H1 (cell line): ENCODE results near the gene OR3A2. TPM values are rescaled to one million over a fixed set of nuclear protein-coding genes. Genes with fewer than 3 reads are reported as not detected.

Experiments used
- CTCF ChIA-PET: fragments of 300-600 bp; sonication (Branson Sonifier 250); formaldehyde crosslinking; loops from one replicate; lab custom pipeline; 2021; ENCODE audit not compliant: partially characterized antibody; lab: Charles Lee
- POLR2A ChIA-PET: fragments of 300-600 bp; sonication (Branson Sonifier 250); formaldehyde crosslinking; loops from one replicate; lab custom pipeline; 2021; ENCODE audit warnings: inconsistent platforms; ENCODE audit not compliant: partially characterized antibody; lab: Charles Lee
- DNase-seq, 2 experiments: peaks; one replicate each; pipeline versions ENCODE4 v3.0.0 to v3.0.0-alpha.2; 2010 to 2022; ENCODE audit warnings: low spot score in 2 of 2, low read depth in 1 of 2, mixed read lengths in 1 of 2
- FAIRE-seq: peaks from 2 replicates; lab custom pipeline; 2011; peaks lifted over from hg19 to GRCh38; lab: Jason Lieb, UNC
- H2AFZ ChIP-seq: 2 replicates; pipeline ENCODE4 v1.8.1; 2012; ENCODE audit warnings: low read length, inconsistent platforms
- H2AK5ac ChIP-seq: 2 replicates; pipeline ENCODE4 v1.6.1; 2013; ENCODE audit warnings: low read depth, low read length
- H2BK120ac ChIP-seq: replicated peaks from 2 replicates; pipeline ENCODE3; 2013; ENCODE audit warnings: low read depth, low read length, inconsistent platforms
- H2BK12ac ChIP-seq: 2 replicates; pipeline ENCODE4 v1.6.1; 2013; ENCODE audit warnings: low read depth, low read length
- H2BK15ac ChIP-seq: 2 replicates; pipeline ENCODE4 v1.6.1; 2013; ENCODE audit warnings: low read length
- H2BK20ac ChIP-seq: 2 replicates; pipeline ENCODE4 v1.6.1; 2013; ENCODE audit warnings: low read length
- H2BK5ac ChIP-seq: 2 replicates; pipeline ENCODE4 v1.6.1; 2013; ENCODE audit warnings: low read depth, low read length
- H3K14ac ChIP-seq: 2 replicates; pipeline ENCODE4 v1.6.1; 2013; ENCODE audit warnings: inconsistent platforms; ENCODE audit not compliant: insufficient read length
- H3K18ac ChIP-seq: 2 replicates; pipeline ENCODE4 v1.6.1; 2013; ENCODE audit warnings: low read length; ENCODE audit errors: extremely low read depth
- H3K23ac ChIP-seq: 2 replicates; pipeline ENCODE4 v1.6.1; 2013; ENCODE audit warnings: inconsistent platforms; ENCODE audit not compliant: insufficient read length
- H3K23me2 ChIP-seq: 2 replicates; pipeline ENCODE4 v1.6.1; 2013; ENCODE audit warnings: low read depth, low read length
- H3K27ac ChIP-seq: 2 replicates; pipeline ENCODE4 v1.6.1; 2011; ENCODE audit warnings: low read depth, low read length, inconsistent platforms
- H3K27me3 ChIP-seq, 4 experiments: replicated peaks in 1 of 4; 1 replicate in 1 of 4; 2 replicates in 3 of 4; pipeline versions ENCODE4 v1.6.1 to v1.8.1; 2011 to 2013; ENCODE audit warnings: low read length in 3 of 4, mild to moderate bottlenecking in 3 of 4, inconsistent platforms in 2 of 4, mixed read lengths in 2 of 4, moderate library complexity in 1 of 4; ENCODE audit not compliant: control insufficient read depth in 3 of 4, insufficient read depth in 3 of 4; ENCODE audit errors: extremely low read depth in 1 of 4
- H3K36me3 ChIP-seq, 4 experiments: 2 replicates each; pipeline versions ENCODE4 v1.6.1 to v1.8.1; 2011 to 2013; ENCODE audit warnings: mild to moderate bottlenecking in 4 of 4, low read length in 3 of 4, moderate library complexity in 2 of 4, control low read depth in 1 of 4, inconsistent platforms in 1 of 4; ENCODE audit not compliant: insufficient read depth in 4 of 4, control insufficient read depth in 2 of 4
- H3K4ac ChIP-seq: replicated peaks from 2 replicates; pipeline ENCODE3; 2013; ENCODE audit warnings: low read length, low read depth, mixed read lengths, inconsistent platforms; ENCODE audit not compliant: insufficient read length
- H3K4me1 ChIP-seq, 4 experiments: replicated peaks in 1 of 4; 1 replicate in 1 of 4; 2 replicates in 3 of 4; pipeline versions ENCODE4 v1.6.1 to v1.8.1; 2011 to 2013; ENCODE audit warnings: low read length in 3 of 4, inconsistent platforms in 2 of 4, mixed read lengths in 1 of 4; ENCODE audit not compliant: insufficient read depth in 4 of 4, control insufficient read depth in 3 of 4
- H3K4me2 ChIP-seq, 2 experiments: 2 replicates each; pipeline versions ENCODE4 v1.6.1 to v1.8.1; 2011 to 2013; ENCODE audit warnings: low read depth in 2 of 2, low read length in 2 of 2, control low read depth in 1 of 2, inconsistent platforms in 1 of 2, mild to moderate bottlenecking in 1 of 2; ENCODE audit not compliant: insufficient read depth in 1 of 2
- H3K4me3 ChIP-seq, 4 experiments: fragments of 200-600, 300-600 bp in 1 of 4; sonication (generic), shearing (Covaris generic), sonication (Bioruptor Twin) in 1 of 4; 2 replicates each; pipeline versions ENCODE4 v1.5.1 to v1.8.1; 2011 to 2016; ENCODE audit warnings: low read length in 4 of 4, low read depth in 3 of 4, control low read depth in 2 of 4, inconsistent platforms in 2 of 4, mild to moderate bottlenecking in 2 of 4, mixed read lengths in 1 of 4, moderate library complexity in 1 of 4; ENCODE audit not compliant: insufficient read depth in 2 of 4; ENCODE audit errors: extremely low read depth in 1 of 4
- H3K56ac ChIP-seq: replicated peaks from 2 replicates; pipeline ENCODE3; 2013; ENCODE audit warnings: low read depth, mild to moderate bottlenecking, mixed read lengths, low read length, inconsistent platforms; ENCODE audit not compliant: insufficient read length
- H3K79me1 ChIP-seq: 2 replicates; pipeline ENCODE4 v1.6.1; 2013; ENCODE audit warnings: low read depth, low read length, control low read depth
- H3K79me2 ChIP-seq, 2 experiments: 2 replicates each; pipeline versions ENCODE4 v1.6.1 to v1.8.1; 2012 to 2013; ENCODE audit warnings: low read length in 2 of 2, mild to moderate bottlenecking in 2 of 2, inconsistent platforms in 1 of 2; ENCODE audit not compliant: insufficient read depth in 2 of 2, control insufficient read depth in 1 of 2
- H3K9ac ChIP-seq, 4 experiments: replicated peaks in 1 of 4; 1 replicate in 1 of 4; 2 replicates in 3 of 4; pipeline versions ENCODE4 v1.6.1 to v1.8.1; 2011 to 2013; ENCODE audit warnings: low read depth in 3 of 4, low read length in 3 of 4, control low read depth in 2 of 4, mild to moderate bottlenecking in 2 of 4, moderate library complexity in 2 of 4, inconsistent platforms in 1 of 4; ENCODE audit errors: extremely low read depth in 1 of 4
- H3K9me3 ChIP-seq, 2 experiments: 2 replicates each; pipeline versions ENCODE4 v1.6.1 to v1.8.1; 2012 to 2013; ENCODE audit warnings: mild to moderate bottlenecking in 2 of 2, moderate library complexity in 2 of 2, control low read depth in 1 of 2, inconsistent platforms in 1 of 2, low read depth in 1 of 2, low read length in 1 of 2, mixed read lengths in 1 of 2; ENCODE audit not compliant: insufficient read depth in 2 of 2
- H4K20me1 ChIP-seq, 2 experiments: replicated peaks in 1 of 2; 2 replicates each; pipeline versions ENCODE3 to v1.8.1; 2011 to 2013; ENCODE audit warnings: inconsistent platforms in 2 of 2, low read length in 2 of 2, mild to moderate bottlenecking in 1 of 2; ENCODE audit not compliant: insufficient read depth in 2 of 2, control insufficient read depth in 1 of 2
- H4K5ac ChIP-seq: 2 replicates; pipeline ENCODE4 v1.6.1; 2013; ENCODE audit warnings: low read length, low read depth, mixed read lengths, inconsistent platforms; ENCODE audit not compliant: insufficient read length
- H4K8ac ChIP-seq: 2 replicates; pipeline ENCODE4 v1.8.0; 2013; ENCODE audit warnings: mild to moderate bottlenecking, moderate library complexity, low read length, inconsistent platforms; ENCODE audit not compliant: insufficient read depth; ENCODE audit errors: extremely low read depth
- H4K91ac ChIP-seq: replicated peaks from 2 replicates; pipeline ENCODE3; 2013; ENCODE audit warnings: low read length, mixed read lengths, inconsistent platforms; ENCODE audit not compliant: insufficient read length
- CTCF ChIP-seq, 3 experiments: IDR thresholded peaks; 1 replicate in 2 of 3; 2 replicates in 1 of 3; pipeline versions ENCODE4 v1.5.1 to v1.6.1; 2011; ENCODE audit warnings: low read length in 3 of 3, mild to moderate bottlenecking in 3 of 3, inconsistent platforms in 2 of 3, low read depth in 1 of 3, moderate library complexity in 1 of 3; ENCODE audit not compliant: insufficient read depth in 1 of 3; ENCODE audit errors: control extremely low read depth in 1 of 3
- MAX ChIP-seq: IDR thresholded peaks from 2 replicates; pipeline ENCODE4 v1.6.1; 2012; ENCODE audit warnings: inconsistent platforms
- PHF8 ChIP-seq: fragments of 200-600 bp; sonication (generic); conservative IDR thresholded peaks from 2 replicates; pipeline ENCODE4 v1.7.1; 2012; ENCODE audit warnings: low read depth, mild to moderate bottlenecking, inconsistent platforms, low read length, moderate library complexity
- POLR2AphosphoS5 ChIP-seq: IDR thresholded peaks from 2 replicates; pipeline ENCODE4 v1.6.1; 2011; ENCODE audit warnings: low read depth, low read length
- SIRT6 ChIP-seq: IDR thresholded peaks from one replicate; pipeline ENCODE4 v1.7.1; 2012; ENCODE audit warnings: low read length, inconsistent platforms
- YY1 ChIP-seq: IDR thresholded peaks from 2 replicates; pipeline ENCODE4 v1.6.1; 2011; ENCODE audit warnings: low read depth, mild to moderate bottlenecking, low read length
- WGBS, 2 experiments: shearing (Covaris generic) in 1 of 2; methylation state at CpG; one replicate each; pipeline versions ENCODE4 v1.1.6 to v1.1.7; 2013 to 2015; ENCODE audit warnings: low lambda C conversion rate in 2 of 2, mixed read lengths in 2 of 2, inconsistent platforms in 1 of 2, low coverage in 1 of 2, missing lambda C conversion rate in 1 of 2; ENCODE audit not compliant: insufficient replicate concordance in 2 of 2, insufficient coverage in 1 of 2, insufficient read length in 1 of 2; ENCODE audit errors: extremely low coverage in 1 of 2, missing lambda C conversion rate in 1 of 2; 5-methylcytosine and 5-hydroxymethylcytosine counted together
- polyA plus RNA-seq, 7 experiments: library from polyadenylated mRNA; depleted of rRNA in 3 of 7; stranded (reverse) in 5 of 7; unstranded in 2 of 7; fragments of >200 nt in 5 of 7; fragments of 200-250 nt in 2 of 7; gene quantifications; 1 replicate in 5 of 7; 2 replicates in 1 of 7; 4 replicates in 1 of 7; pipeline versions ENCODE4 v1.2.1 to v1.2.3, GENCODE V29; 2011 to 2013; ENCODE audit warnings: missing spikeins in 2 of 7, mixed read lengths in 2 of 7
- total RNA-seq: library from RNA; stranded (reverse); fragmentation: NEBNext Ultra II Directional; extraction: Animal tissue kit (Norgen Biotek cat#: 25700); gene quantifications from 2 replicates; pipeline ENCODE4 v1.2.1, GENCODE V29; 2021

OR3A2 gene
- total and polyA plus RNA-seq, 2 of the 8 experiments (the other 6 are each of a cell fraction or from before 2014, with no cell fraction given), result not detected

GRCh38 chr17:3298260-3298659 is 87.8 kb downstream of the OR3A2 start, which contains the start of gene OR3A1:
OR3A1 (minus strand) TSS chr17:3298360; CDS start chr17:3292582, 5,778 bp downstream.
- Histone ChIP-seq H3K18ac (no peak within 1 kb of the TSS), H2BK12ac (no peak within 1 kb of the TSS), H4K5ac (no peak within 1 kb of the TSS), H2AK5ac (no peak within 1 kb of the TSS), H4K8ac (no peak within 1 kb of the TSS), H3K4me1 (no peaks in the 10 kb centered on the region), H3K79me2 (no peaks in the 10 kb centered on the region), H3K23me2 (no peaks in the 10 kb centered on the region; the same call in 1 of the 2 replicates), H3K27me3 (no peaks in the 10 kb centered on the region), H4K91ac (no peak within 1 kb of the TSS), H3K56ac (no peak within 1 kb of the TSS), H2BK15ac (no peak within 1 kb of the TSS), H3K4me3 (no peak within 1 kb of the TSS), H3K23ac (no peak within 1 kb of the TSS), H3K14ac (no peak within 1 kb of the TSS), H3K36me3 (no peaks in the 10 kb centered on the region), H3K4ac (no peak within 1 kb of the TSS), H3K4me2 (no peak within 1 kb of the TSS), H2AFZ (no peak within 1 kb of the TSS), H3K9me3 (peaks cover 17 to 19% of the 10 kb centered on the region in 2 experiments; a peak in 2 of 4 replicates), H3K79me1 (no peaks in the 10 kb centered on the region; the same call in 1 of the 2 replicates), H2BK20ac (no peak within 1 kb of the TSS), H2BK5ac (no peak within 1 kb of the TSS), H3K27ac (no peak within 1 kb of the TSS), H3K9ac (no peak within 1 kb of the TSS), H4K20me1 (no peaks in the 10 kb centered on the region), H2BK120ac (no peak within 1 kb of the TSS)
- TF ChIP-seq PHF8 (no peak), SIRT6 (no peak), POLR2AphosphoS5 (no peak), YY1 (no peak), MAX (no peak), CTCF (IDR thresholded peaks at IDR 0.05; ENCODE audit: control extremely low read depth in 1 of 3, insufficient read depth in 1 of 3, low read depth in 1 of 3, low read length in 3 of 3) (no peak)
- ChIA-PET CTCF (no interaction called here), POLR2A (no interaction called here)
- DNase-seq, result no peak
- WGBS, 2 experiments, result 83% methylated on average over 6 of the region's 6 CpGs; no CpG with 5 or more reads in 1 of the 2 experiments
- no peak for FAIRE-seq
